Activated CD4-positive, alpha-beta T cell treated with anti-CD3 and anti-CD28 coated beads, Interleukin-2, amount 50 U/mL, for 4 hours (primary cell): Measurements from ENCODE around the gene TRNT1.

ENCODE experiments used
- DNase-seq, 2 experiments: peaks; one replicate each; pipeline ENCODE4 v3.0.0-alpha.2; 2020

TRNT1 gene

DNA sequence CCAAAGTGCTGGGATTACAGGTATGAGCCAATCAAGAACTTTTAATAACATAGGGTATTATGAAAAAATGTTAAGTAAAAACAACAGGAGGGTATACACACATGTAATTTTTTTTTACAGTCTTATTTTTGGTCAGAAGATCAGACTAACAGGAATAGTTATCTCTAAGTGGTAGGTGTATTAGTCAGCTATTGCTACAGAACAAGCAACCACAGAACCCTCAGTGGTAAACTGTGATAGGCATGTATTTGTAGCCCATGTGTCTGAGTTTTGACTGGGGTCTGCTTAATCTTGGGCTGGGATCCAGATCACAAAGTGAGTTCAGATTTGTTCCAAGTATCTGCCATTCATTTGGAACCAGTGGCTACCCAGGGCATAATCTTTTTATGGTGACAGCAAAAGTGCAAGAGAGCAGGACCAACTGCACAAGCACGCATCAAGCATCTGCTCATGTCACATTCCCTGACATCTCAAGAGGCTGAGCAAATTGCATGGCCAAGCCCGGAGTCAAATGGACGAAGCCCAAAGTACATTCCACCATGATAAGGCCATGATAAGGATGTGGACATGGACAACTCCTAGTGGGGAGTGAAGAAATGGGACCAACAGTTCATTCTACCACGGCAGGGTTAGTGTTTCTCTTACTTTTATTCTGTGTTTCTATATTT is 13.6 kb upstream of the TRNT1 start:
- no peak for DNase-seq

DNA sequence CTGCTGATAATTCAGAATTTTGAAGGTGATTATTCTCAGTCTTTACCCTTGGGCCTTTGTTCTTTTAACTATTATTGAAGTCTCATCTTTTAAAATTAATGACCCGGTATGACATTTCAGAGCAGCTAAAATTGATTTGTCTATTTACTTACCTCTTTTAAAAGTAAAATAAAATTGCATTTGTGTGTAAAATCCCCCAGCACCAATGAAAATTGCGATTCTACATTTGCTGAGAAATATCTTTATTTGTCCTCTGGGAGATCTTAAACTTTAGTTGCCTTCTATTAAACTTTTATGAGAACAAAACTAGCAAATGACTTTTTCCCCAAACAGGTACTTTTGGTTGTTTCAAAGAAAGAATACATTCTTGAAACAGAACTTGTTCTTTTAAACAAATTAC is 9.1 kb upstream of the TRNT1 start:
- DNase-seq, result no peak

DNA sequence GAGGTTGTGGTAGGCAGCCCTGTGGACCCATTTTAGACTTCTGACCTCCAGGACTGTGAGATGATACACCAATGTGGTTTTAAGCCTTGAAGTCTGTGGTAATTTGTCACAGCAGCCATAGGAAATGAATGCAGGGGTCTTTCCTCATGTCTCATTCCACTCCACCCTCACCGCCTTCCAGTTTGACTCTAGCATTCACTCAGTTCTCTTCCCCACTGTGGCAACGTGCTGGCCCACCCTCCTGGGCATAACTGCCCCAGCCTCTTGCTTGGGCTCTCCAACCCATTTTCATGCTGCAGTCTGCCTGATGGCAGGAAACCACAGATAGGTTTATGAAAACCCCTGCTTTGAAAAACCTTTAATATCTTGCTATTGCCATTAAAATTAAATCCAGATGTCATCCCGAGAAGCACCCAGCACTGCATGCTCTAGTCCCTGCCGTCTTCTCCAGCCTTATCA is 7.3 kb upstream of the TRNT1 start:
- no peak for DNase-seq

DNA sequence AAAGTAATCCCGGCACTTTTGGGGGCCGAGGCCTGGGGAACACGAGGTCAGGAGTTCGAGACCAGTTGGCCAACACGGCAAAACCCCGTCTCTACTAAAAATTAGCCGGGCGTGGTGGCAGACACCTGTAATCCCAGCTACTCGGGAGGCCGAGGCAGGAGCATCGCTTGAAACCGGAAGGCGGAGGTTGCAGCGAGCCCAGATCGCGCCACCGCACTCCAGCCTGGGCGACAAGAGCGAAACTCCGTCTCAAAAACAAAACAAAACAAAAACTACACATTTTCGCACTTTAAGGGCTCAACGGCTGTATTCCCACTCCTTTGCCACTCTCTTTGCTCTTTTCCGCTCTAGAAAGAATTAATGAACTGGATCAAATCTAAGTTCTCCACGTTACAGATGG is 763 bp upstream of the TRNT1 start:
- DNase-seq, result no peak

DNA sequence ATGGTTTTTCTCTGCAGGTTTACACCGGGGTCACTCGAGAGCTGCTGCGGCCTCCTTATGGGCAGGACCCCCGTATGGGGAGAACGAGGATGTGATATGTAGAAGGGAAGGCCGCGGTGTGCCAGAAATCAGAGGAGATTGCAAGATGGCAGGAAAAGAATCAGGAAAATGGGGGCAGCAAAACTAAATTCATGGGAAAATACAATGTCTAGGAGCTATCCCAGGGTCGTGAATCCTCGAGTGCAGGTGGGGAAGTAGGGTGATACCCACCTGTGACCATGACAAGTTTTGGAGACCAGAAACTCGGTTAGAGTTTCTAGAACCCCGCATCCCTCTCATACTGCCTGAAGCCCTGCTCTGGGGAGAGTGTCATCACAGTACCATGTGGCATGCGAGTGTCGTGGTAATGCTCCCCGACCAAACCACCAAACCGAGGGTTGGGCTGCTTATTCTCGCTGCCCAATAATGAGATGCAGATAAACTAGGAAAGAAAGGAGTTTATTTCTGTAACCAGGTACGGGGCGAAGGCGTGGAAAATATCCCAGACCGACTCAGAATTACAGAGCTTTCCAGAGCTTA is 781 bp downstream of the TRNT1 start:
- peak; percentile 37 to 43 for DNase-seq

DNA sequence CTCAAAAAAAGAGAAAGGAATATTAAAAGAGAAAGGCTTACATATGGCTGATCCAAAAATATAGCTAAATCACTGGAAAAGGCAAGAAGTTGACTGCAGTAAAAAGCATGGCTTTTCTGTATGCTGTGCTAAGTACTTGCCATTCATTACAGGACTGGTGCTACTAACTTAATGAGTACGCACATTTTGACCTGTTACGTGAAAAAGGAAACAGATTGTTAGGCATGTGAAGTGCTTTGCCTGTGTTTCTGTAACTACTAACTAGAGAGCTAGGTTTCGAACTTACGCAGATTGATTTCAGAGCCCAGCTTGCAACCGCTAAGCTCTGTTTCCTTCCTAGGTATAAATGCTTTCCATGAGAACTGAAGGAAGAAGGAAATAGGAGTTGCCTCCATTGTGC is 2.8 kb downstream of the TRNT1 start:
- DNase-seq, result no peak

DNA sequence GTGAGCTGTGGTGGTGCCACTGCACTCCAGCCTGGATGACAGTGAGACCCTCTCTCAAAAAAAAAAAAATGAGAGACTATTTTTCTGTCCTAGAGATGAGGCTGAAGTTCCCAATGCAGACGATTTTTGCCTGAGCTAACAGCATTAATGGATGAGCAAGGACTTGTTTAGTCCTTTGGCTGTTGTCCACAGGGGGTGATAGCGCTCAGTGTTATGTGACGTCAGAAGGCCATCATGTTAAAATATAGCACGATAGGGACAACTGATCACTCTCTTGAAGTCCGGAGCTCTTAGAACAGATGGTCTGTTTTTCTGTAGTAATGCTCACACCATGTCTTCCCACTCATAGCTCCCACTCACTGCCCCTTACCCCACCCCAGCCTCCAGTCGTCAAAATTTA is 6.8 kb downstream of the TRNT1 start:
- no peak for DNase-seq

DNA sequence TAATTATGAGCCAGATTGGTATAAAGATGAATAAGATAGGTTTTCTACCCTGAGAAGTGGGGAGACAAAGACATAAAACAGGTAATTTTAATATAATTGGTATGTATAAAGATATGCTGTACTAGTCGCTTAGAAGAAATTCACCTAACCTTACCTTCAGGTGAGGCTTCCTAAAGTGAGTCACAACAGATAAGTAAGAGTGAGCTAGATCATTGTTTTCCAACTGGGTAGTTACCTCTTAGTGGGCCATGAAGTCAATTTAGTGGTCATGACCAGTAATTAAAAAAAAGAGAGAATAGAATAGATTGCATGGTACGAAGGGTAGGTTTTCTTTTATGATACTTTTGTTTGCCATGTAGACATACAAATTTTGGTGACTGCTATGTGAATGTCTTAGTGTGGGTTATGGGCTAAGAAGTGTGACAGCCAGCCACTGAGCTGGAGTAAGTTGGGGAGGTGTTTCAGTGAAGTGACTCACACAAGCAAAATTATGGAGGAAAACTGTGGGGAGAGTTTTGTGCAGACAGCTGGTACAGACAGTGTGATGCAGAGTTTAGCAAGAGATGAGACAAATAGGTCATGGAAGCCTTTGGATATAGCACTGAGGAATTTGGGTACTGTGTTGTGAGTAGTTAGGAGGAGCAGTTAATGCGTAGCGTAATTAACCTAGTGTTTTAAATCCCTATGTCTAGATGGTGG is 8.2 kb downstream of the TRNT1 start:
- no peak for DNase-seq

DNA sequence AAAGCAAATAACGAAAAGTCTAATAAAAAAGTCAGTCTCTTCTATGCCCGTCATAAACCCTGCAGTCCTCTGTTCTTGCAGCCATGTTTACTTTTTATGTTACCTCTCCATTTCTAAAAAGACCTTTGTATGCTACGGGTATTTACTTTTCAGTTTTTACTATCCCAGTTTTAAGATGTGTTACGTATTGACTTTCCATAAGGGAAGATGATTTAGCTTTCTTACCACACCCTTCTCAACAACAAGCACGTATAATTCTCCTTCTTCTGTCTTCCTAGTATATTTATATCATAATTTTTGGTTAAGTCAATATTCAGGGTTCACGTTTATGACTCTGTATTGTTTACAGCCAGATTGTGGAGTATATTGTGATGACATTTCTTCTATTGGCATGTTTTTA is 10.8 kb downstream of the TRNT1 start:
- no peak for DNase-seq

DNA sequence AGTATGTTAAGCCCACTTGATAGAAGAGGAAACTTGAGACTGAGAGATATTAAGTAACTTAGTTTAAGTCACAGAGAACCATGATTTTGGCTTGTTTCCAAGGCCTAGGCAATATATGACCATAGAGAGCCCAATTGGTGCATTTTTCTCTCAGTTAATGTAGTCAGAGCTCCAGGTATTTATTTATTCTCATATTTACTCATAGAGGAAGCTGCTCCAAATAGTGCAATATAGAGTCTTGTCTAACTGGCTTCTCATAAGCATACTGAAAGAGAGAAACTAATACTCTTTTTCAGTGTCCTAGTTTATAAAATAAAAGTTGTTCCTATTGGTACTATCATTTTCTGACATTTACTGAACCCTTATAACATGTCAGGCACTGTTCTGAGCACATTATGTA is 15.2 kb downstream of the TRNT1 start:
- DNase-seq, result no peak

DNA sequence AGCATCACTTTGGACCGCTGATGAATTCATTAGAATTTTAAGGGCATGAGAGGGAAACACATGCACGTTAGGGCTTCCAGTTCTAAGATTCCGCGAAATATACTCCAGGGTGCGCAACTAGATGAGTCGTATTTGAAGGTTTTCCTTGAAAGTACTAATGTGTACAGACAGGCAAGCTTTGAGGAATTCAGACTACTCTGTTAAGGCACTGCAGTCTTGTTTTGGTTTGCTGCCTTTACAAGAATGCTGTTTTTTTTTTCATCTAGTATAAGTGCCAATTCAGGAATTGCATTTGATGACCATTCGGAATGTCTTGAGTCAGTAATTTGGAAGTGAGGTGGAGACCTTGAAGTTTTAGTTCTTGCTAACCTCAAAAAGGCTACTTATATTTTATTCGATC is 19.1 kb downstream of the TRNT1 start:
- DNase-seq, result no peak

DNA sequence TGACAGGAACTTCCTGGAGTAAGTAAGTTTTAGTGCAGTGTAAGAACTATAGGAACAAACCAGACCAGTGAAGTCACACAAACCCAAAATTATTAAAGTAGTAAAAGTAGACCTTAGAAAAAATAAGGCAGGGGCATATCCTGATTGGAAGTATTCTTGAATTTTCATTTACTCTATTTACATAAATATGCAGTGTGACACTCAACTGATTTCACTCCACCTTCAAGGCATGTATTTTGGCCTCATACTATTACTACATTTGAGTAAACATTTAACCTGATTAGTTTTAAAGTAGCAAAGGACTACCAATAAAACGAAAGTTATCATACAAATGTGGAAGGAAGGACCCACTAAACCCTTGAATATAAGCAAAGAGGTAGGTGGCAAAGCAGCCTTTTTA is 22.8 kb downstream of the TRNT1 start:
- DNase-seq, result no peak

DNA sequence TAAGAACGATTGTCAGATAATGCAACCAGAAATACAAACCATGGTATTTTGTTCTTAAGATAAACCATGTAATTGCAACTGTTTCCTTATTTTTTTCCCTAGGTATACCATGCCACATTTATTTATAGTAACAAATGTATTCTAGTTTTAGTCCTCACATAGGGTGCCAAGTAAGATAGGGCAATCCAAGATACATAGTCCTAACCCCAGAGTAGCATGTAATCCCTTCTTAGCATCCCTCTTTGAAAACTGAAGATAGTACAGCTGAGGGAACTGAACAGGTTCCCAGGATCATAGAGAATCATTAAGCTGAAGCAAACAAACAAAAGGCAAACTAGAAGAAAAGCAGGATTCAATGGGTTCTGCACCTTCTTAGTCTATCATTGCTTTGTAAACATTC is 24.8 kb downstream of the TRNT1 start:
- DNase-seq, result no peak

DNA sequence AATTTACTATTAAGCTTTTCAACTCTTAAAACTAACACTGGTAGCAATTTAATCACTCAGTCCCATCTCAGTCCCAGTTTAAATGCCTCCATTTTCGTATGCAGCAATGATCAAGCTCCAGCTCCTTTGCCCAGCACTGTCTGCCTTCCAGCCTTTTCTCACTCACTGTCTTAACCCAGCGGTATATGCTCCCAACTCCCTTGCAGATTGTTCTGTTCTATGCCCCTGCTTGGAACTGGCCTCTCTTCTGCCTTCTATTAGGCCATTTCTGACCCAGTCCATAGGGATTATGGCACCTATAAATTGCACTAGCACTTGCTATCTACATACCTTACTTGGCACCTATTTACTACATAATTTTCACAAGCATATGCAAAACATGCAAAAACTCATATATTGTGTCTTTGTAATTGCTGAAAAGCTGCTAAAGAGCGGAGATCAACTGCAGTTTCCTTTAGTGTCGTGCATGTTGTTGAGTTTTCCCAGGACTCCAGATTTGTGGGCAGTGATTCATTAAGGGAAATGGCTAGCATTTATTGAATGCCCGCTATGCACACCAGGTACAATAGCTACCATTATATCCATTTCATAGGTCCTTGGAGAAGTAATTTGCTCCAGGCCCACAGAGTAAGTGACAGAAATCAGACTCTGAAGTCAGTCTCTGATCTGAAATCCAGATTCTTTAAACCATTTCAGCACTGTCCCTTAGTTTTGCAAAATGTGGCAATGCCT is 28.3 kb downstream of the TRNT1 start:
- DNase-seq, result no peak

DNA sequence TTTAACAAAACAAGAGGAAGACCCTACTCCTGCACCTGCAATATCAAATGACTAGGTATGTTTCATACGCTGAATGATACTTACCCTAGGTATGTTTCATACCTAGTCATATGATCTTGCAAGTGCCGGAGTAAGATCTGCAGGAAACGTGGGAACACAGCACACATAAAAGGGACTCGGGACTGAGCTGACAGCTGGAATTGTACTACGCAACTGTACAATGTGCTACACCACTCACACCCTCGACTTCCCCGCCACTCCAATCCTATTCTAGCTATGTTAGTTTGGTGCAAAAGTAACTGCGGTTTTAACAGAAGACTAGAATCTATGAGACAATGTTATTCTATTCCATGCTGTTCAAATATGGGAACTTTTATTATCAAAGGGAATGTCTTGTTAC is 30.7 kb downstream of the TRNT1 start:
- DNase-seq, result no peak

DNA sequence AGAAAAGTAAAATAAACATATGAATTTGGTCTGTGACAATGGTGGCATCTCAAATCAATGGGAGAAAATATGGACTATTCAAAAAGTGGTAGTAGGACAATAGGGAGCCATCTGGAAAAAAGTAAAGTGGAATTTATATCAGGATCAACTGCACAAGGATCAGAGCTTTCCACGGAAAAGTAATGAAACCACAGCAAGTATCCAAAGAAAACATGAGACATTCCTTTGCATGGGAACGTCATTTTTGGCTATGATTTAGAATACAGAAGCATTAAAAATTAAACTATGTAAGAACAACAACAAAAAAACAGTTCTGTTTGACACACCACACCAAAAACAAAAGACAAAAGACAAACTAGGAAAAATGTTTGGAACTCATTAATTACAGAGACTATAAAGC is 34.1 kb downstream of the TRNT1 start:
- no peak for DNase-seq

DNA sequence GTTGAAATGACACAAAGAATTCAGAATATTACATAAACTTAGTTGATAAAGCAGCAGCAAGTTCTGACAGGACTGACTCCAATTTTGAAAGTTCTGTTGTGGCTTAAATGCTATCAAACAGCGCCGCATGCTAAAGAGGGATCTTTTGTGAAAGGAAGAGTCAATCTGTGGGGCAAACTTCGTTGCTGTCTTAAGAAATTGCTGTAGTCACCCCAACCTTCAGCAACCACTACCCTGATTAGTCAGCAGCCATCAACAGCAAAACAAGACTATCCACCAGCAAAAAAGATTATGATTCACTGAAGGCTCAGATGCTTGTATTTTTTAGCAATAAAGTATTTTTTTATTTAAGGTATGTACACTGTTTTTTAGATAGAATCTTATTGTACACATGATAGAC is 38.5 kb downstream of the TRNT1 start:
- DNase-seq, result no peak

DNA sequence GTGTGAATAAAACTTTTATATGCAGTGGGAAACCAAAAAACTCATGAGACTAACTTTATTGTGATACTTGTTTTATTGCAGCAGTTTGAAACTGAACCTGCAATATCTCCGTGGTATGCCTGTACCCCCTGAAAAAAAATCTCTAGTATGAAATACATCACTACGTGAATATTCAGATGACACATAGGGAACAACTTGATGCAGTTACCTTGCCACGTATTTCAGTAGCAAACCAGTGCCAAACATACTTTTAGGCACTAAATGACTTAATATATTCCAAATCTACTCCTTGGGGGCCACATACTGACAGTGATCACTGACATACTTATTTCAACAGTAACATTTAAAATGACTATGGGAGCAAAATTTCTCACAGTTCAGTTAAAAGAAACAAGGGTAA is 38.9 kb downstream of the TRNT1 start:
- no peak for DNase-seq

DNA sequence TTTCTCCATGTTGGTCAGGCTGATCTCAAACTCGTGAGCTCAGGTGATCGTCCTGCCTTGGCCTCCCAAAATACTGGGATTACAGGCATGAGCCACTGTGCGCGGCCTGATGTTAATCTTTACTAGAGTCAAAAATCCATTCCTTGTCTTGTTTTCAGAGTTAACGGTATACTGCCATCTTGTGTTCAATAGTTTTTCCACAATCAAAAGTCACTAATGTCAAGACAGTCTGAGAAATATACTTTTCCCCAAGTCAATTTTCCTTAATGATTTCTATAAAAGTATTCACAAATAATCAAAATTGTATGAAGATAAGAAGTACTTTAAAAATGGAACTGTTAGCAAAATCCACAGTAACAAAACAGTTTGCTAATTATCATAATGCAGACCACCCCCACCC is 44.3 kb downstream of the TRNT1 start:
- DNase-seq, result no peak

DNA sequence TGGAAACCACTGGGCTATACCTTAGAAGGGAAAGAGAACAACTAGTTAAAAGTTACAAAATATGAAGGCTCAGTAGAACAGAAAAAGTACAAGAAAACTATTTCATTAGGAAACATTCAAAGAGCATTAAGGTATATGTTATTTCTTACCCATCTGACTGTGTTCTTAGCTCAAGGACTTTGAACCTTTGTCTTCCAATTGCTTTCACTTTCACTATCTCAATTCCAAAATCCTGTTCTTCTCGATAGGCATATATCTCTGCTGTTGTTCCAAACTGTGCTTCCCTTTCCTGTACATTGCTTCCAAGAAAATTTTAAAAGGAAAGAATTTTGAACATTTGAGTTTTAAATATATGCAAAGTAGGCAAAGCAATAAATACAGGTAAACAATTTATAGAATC is 45.9 kb downstream of the TRNT1 start:
- DNase-seq, result no peak

DNA sequence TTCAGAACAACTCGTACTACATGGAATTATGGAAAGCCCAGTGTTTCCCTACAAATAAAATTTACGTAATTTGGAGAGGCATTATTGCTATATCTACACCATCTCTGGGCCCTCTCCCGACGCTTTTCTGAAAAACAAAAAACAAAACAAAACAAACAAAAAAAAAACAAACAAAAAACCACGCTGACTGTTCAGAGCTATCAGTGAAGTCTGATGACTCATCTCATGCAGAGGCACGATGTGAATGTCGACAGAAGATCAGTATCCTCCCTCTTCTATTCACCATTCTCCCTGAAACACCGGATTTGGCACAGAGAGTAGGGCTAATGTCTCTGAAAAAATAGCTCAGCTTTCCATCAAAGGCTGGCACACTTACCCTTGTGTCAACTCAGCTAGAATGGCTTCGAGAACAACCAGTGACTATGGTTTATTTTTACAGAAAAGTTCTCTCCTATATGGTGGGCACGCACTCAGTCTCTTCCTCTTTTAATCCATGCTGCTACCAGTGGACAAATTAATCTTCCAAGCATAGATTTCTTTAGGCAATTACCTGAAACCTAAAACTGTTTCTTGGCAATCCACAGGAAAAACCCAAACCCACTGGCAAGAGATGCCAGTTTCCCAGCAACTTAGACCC is 51.2 kb downstream of the TRNT1 start:
- DNase-seq, result no peak

DNA sequence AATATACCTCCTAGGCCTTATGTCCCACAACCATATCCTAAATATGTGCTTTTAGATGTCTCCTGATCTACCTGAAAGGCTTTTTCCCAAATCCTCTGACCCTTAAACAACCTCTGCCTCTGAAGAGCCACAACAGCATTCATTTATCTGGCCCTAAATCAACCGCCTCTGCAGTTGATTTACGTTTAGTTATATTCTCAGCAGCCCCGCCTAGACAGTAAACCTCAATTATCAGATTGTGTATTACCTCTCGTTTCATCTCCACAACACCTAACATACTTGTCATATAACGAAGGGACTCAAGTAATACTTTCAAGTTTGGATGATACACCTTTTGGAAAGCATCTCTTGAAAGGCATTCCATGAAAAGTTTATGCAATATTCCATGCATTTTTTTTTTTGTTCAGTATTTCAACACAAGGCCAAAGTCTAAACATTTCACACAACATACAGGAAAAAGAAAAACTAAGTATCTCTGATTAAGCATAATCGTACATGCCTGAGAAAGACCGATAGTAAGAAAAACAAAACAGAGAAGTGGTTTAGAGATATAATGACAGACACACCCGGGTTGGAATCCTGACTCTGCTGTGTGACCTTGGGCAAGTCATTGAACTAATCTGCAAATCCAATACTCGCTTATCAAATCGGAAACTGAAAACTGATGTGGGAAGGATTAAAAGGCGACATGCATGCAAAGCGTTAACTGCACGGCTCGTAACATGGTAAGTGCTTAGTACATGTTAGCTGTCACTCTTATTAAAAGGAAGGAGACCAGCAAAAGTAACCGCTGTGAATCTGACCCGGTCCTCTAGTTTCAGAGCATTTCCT is 52.0 kb downstream of the TRNT1 start:
- no peak for DNase-seq
